Medulla oblongata (tissue), 1 donor: ENCODE results near the gene COL4A1.
A peak's percentile ranks its signal among the peaks of the same experiment; 100 is the strongest.

Experiments used
- DNase-seq: peaks from one replicate; pipeline ENCODE4 v3.0.0-alpha.2; 2015; ENCODE audit errors: extremely low spot score

Gene COL4A1

DNA sequence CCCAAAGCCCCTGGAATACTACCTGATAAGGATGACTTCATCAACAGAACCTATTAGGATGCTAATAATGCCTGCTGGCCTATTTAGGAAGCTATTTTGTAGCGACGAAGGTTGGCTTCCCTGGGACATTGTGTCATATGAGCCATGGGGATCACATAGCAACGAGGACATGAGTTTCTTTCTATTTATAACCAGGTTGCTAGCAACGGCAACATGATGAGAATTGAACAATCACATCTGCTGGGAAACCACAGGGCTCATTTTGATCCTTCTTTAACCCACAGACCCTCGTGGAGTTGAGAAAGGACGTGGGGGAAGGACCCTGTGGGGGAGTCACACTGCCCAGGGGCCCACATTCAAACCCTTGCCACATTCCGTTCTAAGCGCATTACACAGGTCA, 172.2 kb downstream of the COL4A1 start:
- peak; percentile 20 for DNase-seq

DNA sequence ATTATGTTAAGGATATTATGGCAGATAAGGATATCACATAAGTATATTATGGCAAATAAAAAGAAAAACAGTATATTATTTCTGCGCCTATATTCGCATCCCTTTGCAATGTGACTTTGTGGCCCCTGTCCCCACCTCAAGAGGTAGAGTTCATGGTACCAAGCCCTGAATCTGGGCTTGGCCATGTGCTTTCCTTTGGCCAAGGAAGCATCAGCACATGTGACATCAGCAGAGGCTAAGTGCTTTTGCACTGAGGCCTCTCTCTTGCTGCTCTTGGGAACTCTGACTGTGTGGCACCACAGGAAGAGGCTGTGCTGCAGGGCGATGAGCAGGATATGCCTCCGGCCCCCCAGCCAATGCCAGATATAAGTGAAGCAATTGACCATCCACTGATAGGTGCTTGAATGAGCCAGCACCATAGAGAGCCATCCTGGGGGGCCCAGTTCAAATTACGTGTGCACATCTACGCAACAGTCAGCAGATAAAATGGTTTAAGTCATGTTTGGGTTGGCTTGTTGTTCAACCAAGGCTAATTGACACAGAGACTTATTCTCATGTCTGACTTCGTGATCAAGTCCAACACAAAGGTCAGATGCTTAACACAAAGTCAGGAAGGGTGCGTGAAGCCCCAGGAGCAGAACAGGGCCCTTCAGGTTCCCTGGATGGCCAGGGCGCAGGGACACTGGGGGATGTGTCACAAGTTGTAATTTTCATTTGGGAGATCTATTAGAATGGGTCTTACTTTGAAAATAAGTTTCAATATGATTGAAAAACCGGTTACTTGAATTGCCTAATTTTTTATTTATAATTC, 173.3 kb downstream of the COL4A1 start:
- no peak for DNase-seq

DNA sequence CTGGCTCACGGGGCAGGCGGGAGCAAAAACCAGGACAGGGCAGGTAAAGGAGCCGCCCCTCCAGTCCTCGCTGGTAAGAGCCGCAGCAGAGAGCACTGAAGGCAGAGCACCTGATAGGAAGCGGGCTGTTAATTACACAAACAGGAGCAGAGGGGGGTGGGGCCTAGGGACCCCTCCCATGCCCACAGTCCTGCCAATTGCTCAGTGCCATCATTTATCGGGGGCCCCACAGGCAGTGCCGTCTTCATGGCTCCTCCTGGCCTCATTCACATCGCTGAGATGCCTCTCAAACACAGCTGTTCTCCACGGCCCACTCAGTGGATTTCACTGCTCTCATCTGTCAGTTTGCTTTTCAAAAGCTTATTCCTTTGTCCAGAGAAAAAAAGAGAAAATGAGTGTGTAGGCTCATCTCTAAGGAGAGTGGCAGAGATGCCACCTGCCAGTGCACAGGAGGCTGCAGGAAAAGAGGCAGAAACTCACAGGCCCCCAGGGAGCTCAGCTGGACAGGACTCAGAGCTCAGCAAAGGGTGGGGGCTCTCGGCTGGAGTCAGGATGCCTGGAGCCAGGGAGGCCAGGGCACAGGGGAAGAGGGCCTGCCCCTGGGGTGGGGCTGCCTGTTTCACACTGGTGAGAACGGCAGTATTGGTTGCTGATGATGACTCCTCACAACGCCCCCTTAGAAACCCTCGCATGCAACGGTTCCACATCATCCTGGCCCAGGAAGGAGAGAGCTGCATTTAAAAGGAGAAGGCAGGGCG, 174.6 kb downstream of the COL4A1 start:
- no peak for DNase-seq

DNA sequence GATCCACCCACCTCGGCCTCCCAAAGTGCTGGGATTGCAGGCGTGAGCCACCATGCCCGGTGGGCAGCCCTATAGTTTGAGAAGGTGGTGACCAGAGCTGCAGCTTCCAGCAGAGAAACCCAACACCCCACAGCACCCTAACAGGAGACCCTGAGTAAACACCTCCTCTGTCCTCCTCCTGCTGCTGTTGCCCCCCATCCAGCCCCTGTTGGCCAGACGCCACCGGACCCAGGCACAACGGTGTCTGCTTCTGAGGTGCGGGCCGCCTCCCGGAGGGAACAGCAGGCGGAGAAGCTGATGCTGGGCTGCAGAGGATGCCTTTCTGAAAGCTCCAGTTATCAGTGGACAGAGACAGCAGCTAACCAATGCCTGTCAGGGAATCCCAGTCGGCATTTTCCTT, 175.5 kb downstream of the COL4A1 start:
- DNase-seq, result no peak

DNA sequence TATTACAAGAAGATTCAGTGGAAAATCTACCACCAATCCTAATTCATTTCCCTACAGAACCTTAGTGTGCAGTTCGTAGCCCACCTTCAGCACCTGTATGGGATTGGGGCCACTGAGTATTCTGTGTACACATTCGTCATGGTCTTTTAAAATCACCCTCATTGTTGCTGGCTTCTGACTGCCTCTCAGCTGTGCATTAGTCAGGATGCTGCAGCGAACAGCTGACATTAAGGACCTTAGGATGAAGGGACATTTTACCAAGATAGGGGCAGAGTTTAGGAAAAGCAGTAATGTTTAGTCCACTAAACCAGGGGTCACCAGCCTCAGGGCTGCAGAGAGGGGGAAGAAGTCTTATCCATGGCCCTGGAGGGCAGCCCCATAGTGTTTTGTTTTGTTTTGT, 176.5 kb downstream of the COL4A1 start:
- no peak for DNase-seq

DNA sequence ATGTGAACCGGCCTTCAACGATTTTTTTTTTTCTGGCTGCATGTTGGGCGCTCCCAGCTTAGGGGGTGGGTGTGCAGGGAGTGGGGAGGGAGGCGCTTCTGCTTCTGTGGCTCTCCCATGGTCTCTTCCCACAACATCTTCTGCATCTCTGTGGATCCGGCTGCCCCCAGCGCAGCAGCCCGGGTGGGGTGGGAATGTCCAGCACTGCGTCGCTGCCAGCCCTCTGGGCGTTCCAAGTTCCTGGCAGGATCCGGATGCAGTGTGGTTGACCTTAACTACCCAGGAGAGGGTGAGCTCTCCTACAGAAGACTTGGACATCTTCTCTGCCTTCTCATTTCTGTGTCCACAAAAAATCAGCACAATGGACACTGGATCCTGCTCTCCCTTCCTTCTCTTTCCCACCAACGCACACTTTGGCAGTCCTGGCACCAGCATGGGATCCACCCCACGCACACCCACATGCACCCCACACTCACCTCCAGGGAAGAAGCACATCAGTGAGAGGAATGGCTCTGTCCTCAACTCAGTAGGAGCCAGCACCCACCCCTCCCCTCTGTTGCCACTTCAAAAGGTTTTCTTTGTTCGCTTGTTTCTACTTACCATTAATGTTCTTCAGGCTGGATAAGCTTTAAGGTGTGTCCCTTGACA, 177.3 kb downstream of the COL4A1 start:
- no peak for DNase-seq

DNA sequence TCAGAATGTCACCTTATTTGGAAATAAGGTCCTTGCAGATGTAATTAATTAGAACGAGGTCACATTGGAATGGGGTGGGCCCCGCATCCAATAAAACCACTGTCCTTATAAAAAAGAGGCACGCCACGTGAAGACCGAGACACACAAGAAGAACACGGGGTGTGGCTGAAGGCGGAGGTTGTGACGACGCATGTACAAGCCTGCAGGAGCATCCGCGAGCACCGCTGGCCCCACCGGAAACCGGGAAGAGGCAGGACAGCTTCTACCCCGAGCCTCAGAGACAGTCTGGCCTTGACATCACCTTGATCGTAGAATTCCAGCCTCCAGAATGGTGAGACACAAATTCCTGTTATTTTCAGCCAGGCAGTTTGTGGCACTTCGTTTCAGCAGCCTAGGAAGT, 177.9 kb downstream of the COL4A1 start:
- no peak for DNase-seq

DNA sequence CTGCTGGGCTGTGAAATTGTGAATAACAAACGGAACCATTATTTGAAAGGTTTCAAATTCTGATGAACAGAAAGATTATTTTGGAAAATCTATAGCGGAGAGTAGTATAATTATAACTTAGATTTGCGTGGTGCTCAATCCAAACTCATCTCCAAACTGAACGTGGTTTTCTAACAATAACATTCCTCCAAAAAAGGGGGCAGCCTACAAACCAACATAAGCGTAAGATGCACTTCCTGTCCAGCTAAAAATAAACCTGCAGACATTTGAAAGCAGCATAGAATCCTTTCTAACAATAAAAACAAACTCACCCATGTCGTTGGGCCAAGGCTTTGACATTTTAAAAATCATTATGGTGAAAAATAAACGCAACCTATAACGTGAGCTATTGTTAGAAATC, 178.4 kb downstream of the COL4A1 start:
- DNase-seq, result no peak

DNA sequence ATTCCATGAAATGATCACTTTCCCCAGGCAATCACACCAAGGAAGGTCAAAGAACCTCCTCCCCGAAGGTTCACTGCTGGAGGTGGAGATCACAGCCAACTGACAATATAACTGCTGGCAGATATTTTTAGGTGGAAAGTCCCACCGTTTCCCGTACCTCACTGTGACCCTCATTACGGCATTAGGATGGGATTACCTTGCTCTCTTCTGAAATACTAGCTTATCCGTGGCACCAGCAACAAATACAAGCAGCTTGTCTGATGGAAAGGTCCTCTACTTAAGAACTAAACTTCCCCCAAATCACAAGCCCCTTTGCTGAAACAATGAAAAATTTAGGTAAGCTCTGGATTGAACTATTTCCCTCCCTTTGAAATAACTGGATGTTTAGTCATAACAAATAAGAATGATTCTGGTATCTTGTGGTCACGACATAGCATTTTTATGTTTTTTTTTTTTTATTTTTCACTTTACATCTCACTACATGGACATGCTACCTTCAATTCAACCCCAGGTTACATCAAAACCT, 178.9 kb downstream of the COL4A1 start:
- DNase-seq, result no peak

DNA sequence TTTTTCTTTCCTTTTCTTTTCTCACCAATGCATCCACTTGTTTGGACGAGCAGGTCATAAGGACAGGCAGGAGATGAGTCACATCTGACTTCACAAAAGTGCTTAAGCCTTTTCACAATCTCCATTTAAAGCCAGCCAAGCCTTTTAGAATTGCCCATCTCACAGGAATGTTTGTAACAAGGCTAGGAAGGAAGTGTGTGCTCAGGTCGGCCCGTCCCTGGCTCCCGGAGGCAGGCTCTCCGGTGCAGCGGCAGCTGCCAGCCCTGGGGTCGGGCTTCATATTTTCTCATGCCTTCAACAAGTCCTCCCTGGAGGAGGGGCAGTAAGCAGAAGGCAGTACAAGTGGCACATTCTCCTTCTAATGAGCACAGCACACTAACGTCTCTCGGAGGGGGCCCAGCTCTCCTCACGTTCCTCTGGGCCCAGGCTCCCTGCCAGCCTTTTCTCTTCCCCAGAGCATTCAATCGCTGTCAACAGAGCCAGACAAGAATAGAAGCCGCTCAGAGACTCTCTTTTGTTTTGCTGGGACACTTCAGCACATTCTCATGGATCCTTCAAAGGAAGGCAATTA, 180.5 kb downstream of the COL4A1 start:
- peak; percentile 70 for DNase-seq

DNA sequence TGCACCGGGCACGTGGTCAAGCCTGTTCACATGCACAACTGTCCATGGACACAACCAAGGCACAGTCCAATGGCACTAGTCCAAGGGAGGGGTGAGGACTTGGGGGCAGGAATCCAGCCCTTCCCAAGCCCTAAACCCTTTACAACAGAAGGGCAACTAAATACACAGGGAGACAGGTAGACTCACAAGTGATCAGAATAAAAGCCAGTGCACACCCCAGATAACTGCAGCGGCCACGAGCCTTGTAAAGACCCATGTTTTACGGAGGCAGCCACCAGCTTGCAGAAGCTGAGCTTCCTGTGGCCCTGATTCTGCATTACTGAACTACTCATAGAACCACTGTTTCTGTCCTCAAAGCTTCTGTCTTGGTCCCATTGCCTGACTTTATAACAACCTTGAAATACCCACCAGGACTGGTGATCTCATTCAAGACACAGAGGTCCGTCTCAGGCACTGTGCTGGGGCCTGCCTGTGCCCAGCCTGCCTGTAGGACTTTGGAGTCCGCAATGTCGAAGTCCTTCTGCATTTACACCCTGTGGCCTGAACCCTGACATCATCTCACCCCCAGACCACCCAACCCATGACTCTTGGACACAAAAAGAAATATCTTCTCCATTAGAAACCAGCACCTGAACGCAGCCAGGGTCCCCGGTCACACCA, 181.2 kb downstream of the COL4A1 start:
- DNase-seq, result no peak

DNA sequence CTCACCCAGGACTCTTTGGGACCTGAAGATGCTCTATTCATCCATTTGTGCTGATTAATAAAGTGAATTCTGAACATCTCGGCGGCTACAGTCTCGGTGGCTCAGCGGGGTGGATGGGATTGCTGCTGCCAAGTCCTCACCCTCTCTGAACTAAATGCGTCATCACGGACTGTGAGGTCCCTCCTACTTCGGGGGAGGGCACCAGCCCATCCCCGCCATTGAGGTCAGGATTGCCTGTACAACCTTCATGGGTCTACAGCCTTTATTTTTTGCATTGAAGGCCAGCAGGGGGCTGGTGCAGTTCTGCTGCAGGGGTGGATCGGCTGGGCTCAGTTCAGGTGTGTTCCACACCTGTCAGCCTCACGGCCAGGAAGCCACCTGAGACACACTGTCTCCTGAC, 181.8 kb downstream of the COL4A1 start:
- no peak for DNase-seq

DNA sequence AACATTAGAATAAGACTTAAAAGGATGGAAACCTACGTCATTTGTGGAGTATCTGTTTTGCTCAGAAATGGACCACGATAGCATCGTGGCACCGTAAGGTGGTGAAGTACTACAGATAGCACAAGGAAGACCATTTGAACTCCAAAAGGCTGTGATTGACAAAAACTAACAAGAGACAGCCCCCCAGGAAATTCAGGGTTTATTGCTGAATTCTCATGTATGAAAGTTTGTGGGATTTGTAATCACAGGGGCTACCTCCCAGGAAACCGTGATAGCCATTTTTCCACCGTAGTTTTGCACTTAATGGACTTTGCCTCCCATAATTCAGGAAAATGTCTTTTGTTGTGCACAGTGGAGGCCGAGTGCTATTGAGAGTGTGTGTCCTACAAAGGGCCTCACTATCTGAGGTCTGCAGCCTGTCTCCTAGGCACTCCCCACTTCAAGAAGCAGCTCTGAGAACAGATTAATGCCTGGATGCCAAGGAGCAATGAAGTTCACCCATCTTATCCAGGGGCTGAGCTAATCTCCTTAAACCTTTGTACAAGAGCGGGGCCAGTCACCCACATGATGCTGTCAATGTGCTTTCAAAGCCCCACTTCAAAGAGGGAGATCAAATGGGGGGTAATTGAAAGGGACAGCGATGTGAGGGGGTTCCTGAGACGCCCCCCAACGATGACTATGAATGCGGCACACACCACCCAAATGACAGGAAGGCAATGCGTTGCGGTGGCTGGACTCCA, 182.6 kb downstream of the COL4A1 start:
- no peak for DNase-seq

DNA sequence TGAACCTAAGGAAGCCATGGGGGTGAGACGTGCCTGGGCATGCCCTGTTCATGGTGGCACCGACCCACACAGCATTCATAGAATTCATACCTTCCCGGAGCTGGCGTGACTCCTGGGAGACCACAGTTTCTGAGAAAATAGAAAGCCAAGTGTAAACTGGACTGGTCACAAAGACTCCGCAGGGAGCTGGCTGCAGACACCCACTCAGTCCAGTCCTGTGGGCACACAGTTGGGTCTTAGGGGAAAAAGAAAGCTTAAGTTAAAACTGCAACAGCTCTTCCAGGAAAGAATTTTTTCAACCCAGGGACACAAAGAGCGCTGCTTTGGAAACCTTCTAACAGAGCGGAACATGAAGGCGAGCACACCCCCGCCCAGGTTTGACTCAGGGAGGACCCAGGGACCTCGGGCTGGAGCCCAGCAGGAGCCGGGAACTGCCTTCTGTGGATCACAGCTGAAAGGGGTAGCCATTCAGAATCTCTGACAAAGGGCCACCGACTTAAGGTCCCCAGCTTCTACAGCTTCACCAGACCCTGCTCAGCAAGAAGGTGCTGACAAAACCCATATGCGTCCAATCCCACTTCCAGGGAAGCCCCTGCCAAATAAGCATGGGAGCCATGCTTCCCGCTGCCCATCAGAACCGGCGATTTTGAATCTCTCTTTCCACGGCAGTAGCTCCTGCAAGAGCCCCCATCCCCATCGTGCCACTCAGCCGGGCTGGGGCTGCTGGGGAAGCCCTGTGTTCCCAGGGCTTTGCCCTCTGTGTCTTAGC, 183.7 kb downstream of the COL4A1 start:
- peak; percentile 68 for DNase-seq

DNA sequence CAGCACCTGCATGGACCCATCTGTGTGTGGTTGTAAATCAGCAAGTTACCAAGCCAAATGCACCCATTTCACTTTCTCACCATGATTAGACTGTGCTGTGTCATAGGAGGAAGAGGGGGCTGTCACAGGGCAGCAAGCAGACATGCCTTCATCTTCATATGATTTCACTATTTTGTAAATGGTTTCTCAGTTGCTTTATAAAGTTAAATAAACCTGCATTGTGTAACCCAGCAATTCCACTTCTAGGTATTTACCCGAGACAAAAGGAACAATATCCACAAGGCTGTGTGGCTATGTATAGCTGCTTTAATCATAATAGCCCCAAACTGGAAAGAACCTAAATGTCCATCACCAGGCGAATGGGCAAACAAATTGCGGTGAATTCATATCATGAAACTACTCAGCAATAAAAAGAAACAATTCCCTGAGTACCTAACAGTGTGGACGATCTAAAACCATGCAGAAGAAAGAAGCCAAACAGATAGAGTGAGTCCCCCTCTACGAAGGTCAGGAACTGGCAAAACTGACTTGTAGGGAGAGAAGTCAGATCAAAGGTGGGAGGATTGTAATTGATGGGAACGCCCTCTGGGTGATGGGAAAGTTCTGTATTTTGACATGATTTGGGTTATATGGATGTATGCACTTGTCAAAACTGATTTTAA, 185.4 kb downstream of the COL4A1 start:
- no peak for DNase-seq

DNA sequence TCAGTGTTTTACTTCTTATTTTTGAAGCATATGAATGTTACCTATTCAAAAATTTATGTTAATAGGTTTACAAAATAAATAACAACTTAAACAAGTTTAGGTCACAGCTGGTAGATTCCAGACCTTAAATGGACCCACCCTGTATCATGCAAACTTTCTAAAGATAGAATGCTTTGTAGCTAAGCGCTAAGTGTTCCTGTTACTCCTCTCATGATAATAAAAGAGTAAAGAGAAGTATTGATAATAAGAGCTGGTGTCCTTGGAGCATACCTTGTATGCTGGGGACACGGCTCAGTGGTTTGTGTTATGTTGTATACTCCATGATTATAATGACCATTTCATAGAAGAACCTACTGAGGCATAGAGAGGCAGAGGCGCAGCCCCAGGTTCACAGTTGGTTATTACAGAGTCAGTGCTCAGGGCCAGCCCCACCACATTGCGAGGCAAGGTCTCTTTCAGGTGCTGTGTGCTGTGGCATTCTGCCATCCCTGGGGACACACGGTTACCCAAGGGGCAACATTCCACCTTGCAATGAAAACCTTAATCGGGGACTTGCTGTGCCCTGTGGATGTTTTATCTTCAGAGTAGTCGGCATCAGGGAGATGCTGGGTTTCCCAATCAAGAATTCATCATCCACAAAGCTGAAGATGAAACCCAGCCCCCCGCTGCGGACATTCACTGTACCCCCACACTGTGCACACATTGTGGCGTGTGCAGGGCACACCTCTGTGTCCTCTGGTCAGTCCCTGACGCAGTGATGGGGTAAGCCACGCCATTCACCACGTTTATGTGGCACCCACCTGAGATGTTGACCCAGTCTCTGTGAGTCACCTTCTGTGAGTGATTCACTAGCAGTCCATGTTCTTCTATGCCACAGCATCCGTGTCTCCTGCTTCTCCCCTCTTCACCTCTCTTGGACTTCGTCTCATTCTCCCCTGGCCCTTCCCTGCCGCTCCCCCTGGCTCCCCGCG, 186.7 kb downstream of the COL4A1 start:
- DNase-seq, result no peak

DNA sequence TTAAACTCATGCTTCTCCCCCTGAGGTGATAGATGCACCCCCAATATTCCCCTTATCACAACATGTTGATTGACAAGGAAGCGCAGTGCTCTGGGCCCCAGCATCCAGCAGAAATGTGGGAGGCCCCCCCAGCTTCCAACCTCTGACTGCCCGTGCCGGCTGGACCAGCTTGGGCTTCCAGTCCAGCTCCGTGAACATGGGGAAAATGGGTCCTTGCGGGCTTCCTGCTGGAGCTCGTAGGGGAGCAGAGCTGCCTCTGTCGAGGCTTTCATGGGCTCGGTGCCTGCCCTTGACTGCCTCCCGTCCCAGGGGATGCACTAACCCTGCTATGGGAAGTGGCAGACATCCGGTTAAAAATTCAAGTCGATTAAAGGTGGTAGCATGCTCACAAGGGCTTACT, 188.9 kb downstream of the COL4A1 start:
- no peak for DNase-seq

DNA sequence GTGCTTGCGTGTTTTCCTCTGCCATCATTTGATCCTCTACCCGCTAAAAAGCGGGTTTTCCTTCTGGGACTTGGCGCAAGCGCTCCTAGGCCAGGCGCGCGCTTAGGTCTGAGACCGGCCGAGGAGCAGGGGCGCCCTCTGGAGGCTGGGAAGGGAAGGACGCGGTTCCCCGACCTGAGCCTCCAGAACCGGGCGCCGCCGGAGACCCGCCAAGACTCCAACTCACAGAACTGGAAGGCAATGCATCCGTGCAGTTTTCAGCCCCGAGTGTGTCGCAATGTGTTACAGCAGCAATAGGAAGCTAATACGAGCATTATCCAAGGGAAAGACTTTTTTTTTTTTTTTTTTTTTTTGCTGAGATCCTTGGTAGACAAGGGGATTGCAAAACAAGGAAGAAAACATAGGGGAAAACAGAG, 190.9 kb downstream of the COL4A1 start:
- DNase-seq, result no peak
